Hematopoietic multipotent progenitor cell treated with erythropoietin and hydrocortisone succinate and interleukin-3 and kit ligand, for 8 days (in vitro differentiated cells): Measurements from ENCODE around the gene ABCA7.
"Not testable (repeated sequence)": the region's sequence is repeated elsewhere in the genome, so short reads cannot be mapped to it uniquely, and the experiment has no call there.

Experiments
- DNase-seq: peaks from one replicate; pipeline ENCODE4 v3.0.0-alpha.2; 2015

Gene ABCA7

GRCh38 chr19:1106841-1107660 is 67.1 kb downstream of the ABCA7 start:
- DNase-seq: peak; percentile 77

DNA sequence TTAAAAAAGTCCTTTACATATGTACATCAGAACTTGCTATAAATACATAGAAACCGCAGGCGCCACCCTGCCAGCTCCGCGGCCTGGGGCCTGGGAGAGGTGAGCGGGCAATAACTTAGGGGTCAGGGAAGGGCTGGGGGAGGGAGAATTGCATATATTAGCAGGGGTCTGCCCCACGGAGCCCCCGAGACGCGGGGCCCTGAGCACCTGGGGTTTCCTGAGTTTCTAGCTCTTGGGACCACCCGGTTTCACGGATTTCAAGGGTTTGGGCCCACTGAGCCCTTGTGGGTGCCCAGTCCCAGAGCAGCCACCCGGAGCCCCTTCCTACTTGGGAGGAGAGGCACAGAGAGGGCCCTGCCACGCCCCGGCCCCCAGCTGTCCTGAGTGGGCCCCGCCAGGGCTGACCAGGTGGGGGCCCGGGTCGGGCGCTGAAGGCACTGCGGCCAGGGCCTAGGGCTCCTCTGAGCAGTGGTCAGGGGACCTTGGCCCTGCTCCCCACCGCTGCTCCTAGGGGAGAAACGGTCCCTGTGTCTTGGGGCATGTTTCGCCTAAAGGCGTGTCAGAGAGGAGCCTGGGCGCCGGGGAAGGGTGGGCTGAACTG is 67.9 kb downstream of the ABCA7 start:
- no peak for DNase-seq

DNA sequence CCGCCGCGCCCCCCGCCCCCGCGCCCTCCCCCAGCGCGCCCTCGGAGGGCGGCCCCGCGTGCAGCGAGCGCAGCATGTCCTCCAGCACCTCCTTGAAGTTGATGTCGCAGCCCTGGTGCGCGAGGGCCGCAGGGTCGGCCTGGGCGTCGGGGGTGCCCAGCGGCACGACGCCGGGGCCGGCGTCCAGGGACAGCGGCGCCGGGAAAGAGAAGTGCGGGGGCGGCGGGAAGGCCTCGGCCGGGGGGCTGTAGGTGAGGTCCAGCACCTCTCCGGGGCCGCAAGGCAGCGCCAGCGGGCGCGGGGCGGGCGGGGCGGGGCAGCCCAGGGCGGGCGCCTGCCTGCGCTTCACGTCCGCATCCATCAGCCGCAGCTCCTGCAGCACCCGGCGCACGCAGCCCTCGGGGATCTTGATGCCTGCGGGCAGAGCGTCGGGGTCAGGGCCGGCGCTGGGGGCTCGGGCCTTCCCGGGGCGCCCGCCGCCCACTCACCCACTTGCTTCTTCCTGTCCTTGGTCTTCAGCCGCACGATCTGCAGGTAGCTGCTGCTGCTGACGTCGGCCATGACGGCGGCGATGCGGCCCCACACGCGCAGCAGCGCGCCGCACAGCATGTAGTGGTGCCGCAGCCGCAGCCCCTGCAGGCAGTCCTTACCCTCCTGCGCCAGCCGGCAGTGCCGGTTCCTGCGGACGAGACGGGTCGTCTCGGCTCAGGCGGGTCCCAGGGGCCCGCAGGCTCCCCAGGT is 68.6 kb downstream of the ABCA7 start:
- no peak for DNase-seq

- no peak for DNase-seq
Observed at GRCh38 chr19:1109032-1109551, 69.2 kb downstream of the ABCA7 start.

GRCh38 chr19:1109697-1110671 is 70.1 kb downstream of the ABCA7 start:
- DNase-seq: no peak

DNA sequence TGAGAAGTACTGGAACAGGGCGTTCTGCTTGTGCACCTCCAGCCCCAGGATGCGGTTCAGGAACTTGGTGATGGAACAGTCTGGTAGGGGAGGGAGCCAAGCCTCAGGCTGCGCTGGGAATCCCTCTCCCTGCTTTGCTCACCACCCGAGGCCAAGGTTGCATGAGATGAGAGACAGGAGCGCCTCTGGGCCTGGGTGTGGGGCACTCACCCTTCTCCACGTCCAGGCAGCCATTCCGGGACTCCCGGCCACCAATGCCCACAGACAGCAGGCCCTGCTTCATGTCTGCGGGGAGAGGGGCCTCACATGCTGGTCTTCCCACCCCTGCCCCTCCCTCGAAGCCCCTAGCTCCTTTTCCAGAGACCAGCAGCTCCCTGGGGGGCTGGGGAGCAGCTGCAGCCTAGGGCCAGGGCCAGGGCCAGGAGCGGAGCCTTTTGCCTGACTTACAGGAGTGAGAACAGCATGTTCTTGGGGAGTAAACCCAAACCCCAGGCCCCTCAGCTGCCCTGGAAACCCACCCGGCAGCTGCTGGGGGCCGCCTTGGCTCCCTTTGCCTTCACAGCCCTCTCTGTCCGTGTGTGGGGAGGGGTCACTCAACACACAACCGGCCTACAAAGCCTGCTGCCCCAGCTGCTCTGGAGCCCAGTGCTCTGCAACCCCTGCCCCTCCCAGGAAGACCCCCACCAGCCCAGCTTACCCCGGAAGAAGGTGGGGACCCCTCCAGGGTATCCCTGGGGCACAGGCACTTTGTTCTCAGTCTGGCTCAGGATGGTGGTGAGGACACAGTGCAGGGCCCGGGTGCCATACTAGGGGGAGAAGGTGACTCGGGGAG is 71.1 kb downstream of the ABCA7 start:
- DNase-seq: no peak

- DNase-seq: no peak
Observed at GRCh38 chr19:1111641-1112267, 71.8 kb downstream of the ABCA7 start.

GRCh38 chr19:1112268-1113029 is 72.5 kb downstream of the ABCA7 start:
- DNase-seq: no peak

- peak; percentile 89 for DNase-seq
Observed at GRCh38 chr19:1113030-1113985, 73.4 kb downstream of the ABCA7 start.

- no peak for DNase-seq
Observed at GRCh38 chr19:1113986-1114483, 74.1 kb downstream of the ABCA7 start.

DNA sequence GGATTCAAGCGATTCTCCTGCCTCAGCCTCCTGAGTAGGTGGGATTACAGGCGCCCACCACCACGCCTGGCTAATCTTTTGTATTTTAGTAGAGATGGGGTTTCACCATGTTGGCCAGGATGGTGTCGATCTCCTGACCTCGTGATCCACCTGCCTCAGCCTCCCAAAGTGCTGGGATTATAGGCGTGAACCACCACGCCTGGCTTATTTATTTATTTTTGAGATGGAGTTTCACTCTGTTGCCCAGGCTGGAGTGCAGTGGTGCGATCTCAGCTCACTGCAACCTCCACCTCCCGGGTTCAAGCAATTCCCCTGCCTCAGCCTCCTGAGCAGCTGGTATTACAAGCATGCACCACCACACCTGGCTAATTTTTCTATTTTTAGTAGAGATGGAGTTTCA is 74.8 kb downstream of the ABCA7 start:
- not testable (repeated sequence) for DNase-seq
